ENCODE measurements around the gene SUV39H2.
A peak's percentile ranks its signal among the peaks of the same experiment; 100 is the strongest.

Gene SUV39H2

DNA sequence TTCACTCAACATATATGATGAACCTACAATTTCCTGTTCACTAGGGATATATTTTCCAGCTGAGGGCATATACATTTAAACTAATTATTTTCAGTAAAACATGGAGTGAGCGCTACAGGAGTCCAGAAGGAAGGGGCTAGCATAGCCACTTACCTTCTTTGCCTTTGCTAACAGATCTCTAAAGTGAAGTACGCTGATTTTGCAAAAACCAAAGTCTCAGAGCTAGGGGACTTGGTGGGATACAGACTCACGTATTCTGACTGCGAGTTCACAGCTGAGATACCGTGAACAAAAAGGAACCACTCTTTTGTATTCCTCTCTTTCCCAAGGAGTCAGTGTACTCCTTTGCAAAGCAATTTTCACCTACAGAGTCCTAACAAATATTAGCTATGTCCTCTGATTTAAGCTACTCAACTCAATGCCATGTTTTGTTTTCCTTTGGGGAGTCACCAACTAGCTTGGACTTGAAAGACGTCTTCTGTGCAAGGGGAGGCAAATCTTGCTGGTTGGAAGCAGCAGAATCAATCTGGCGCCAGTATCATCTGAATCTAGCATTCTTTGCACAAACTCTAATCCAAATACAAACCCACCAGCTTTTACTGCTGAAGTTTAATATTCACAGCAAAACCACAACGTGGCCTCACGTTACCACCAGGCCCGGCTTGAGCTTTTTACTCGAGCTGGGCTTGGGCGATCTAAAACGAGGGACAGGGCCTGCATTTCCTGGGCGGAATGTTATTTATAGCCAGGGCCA lies 41.5 kb upstream of the SUV39H2 start:
- peak overlapping the region; percentile 86 to 93 for H3K4me3 ChIP-seq (ENCODE audit: insufficient read depth in 1 of 2, low read depth in 1 of 2, low read length in 2 of 2)
- H2BK120ac ChIP-seq (ENCODE audit: low read depth, low read length) = peak overlapping the region; percentile 58
- peaks cover 7% of the 10 kb centered on the region for H3K79me1 ChIP-seq (replicated peaks; ENCODE audit: low read length, poor library complexity, severe bottlenecking)
- H4K8ac ChIP-seq (ENCODE audit: low read length) = peak overlapping the region; percentile 97
- H3K4me1 ChIP-seq (ENCODE audit: control insufficient read depth, insufficient read depth, low read depth, low read length) = no peaks in the 10 kb centered on the region
- H2BK5ac ChIP-seq (ENCODE audit: low read depth, low read length, poor library complexity, severe bottlenecking) = peak overlapping the region; percentile 83
- 27% methylated on average over 14 of the region's 14 CpGs for WGBS
- no peak overlapping the region for H2AK5ac ChIP-seq (ENCODE audit: low read length, severe bottlenecking)
- peak overlapping the region; percentile 96 for H4K91ac ChIP-seq (ENCODE audit: low read length)
- H3K36me3 ChIP-seq (ENCODE audit: control insufficient read depth in 1 of 2, insufficient read depth in 2 of 2, low read depth in 1 of 2, low read length in 2 of 2) = peaks cover 6 to 43% of the 10 kb centered on the region in 2 experiments
- H3K27me3 ChIP-seq (ENCODE audit: control insufficient read depth in 1 of 2, insufficient read depth in 1 of 2, low read length in 2 of 2) = no peaks in the 10 kb centered on the region
- H2AFZ ChIP-seq (ENCODE audit: low read depth, low read length) = no peak overlapping the region
- peak overlapping the region; percentile 83 for H3K4me2 ChIP-seq (ENCODE audit: low read length, poor library complexity, severe bottlenecking)
- H3K23ac ChIP-seq (ENCODE audit: low read length in 2 of 2) = no peak overlapping the region
- peak overlapping the region in 1 of 2 experiments; percentile 65 for H2BK12ac ChIP-seq (ENCODE audit: low read length in 2 of 2)
- DNase-seq = no peak
- H3K9me3 ChIP-seq (ENCODE audit: control insufficient read depth, low read length) = no peaks in the 10 kb centered on the region
- peak overlapping the region; percentile 86 for H2BK15ac ChIP-seq (ENCODE audit: low read depth, poor library complexity, severe bottlenecking)
- no peak overlapping the region for H3K14ac ChIP-seq (ENCODE audit: low read length in 2 of 2)
- peak overlapping the region; percentile 62 for H3K27ac ChIP-seq (ENCODE audit: low read length, poor library complexity, severe bottlenecking)
- peak overlapping the region; percentile 33 to 62 for H3K4ac ChIP-seq (ENCODE audit: low read depth in 1 of 2, low read length in 2 of 2)
- H3K9ac ChIP-seq (ENCODE audit: low read length) = peak overlapping the region; percentile 96
- H3K18ac ChIP-seq (ENCODE audit: low read depth in 1 of 2, low read length in 2 of 2) = peak overlapping the region; percentile 73 to 99

DNA sequence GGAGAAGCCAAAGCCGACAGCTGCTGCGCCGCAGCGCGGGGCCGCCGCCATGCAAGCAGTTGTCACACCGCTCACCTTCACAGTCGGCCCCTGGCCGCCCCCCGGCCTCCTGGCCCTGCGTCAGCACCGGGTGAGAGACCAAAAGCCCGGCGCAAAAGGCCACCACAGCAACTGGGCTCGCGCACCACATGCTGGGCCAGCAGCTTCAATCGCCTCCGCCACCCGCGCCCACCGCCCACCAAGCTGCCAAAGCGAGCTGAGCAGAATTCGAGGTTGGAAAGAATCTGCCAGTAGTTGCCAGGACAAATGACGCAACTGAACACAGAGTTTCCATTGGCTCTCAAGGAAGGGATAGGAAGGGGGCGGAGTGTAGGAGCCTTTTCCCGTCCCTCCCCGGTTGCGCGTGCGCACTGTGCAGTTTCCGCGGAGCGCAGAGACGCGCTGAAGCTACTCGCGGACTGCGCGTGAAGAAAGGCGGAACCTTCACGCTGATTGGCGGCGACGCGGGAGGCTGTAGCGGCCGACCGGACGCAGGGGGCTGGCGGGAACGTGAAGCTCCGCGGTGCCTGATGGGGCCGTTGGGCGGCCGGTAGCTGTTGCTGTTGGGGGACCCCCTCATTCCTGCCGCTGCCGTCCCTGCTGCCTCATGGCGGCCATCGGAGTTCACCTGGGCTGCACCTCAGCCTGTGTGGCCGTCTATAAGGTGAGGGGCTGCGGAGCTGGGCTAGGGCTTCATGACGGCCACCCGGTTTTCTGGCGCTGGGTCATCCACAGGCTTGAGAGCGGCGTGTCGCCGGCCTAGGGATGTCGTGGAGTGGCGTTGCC lies 40.7 kb upstream of the SUV39H2 start, which contains the start of the genes CDNF, HSPA14 and MSANTD7:
CDNF (minus strand) TSS at position 281 of the 825 bp plus-strand sequence; CDS start at position 190, 91 bp downstream.
HSPA14 (plus strand) TSS at position 550 of the 825 bp plus-strand sequence; CDS start at position 647, 97 bp downstream.
MSANTD7 (plus strand) TSS at position 550 of the 825 bp plus-strand sequence. CDS start 3,979 bp downstream, outside the sequence.
- Histone ChIP-seq H3K27ac (ENCODE audit: low read length, poor library complexity, severe bottlenecking) (peak within 1 kb of the TSS; percentile 62), H3K4me1 (ENCODE audit: control insufficient read depth, insufficient read depth, low read depth, low read length) (no peaks in the 10 kb centered on the region), H2BK12ac (ENCODE audit: low read length in 2 of 2) (peak within 1 kb of the TSS; percentile 57 to 65), H2BK15ac (ENCODE audit: low read depth, poor library complexity, severe bottlenecking) (peak within 1 kb of the TSS; percentile 86), H2BK5ac (ENCODE audit: low read depth, low read length, poor library complexity, severe bottlenecking) (peak within 1 kb of the TSS; percentile 83), H2BK120ac (ENCODE audit: low read depth, low read length) (peak within 1 kb of the TSS; percentile 58), H3K23ac (ENCODE audit: low read length in 2 of 2) (peak within 1 kb of the TSS in 1 of 2 experiments; percentile 5), H3K18ac (ENCODE audit: low read depth in 1 of 2, low read length in 2 of 2) (peak within 1 kb of the TSS; percentile 83 to 99), H3K36me3 (ENCODE audit: control insufficient read depth in 1 of 2, insufficient read depth in 2 of 2, low read depth in 1 of 2, low read length in 2 of 2) (peaks cover 11 to 50% of the 10 kb centered on the region in 2 experiments), H3K9me3 (ENCODE audit: control insufficient read depth, low read length) (no peaks in the 10 kb centered on the region), H3K79me1 (replicated peaks; ENCODE audit: low read length, poor library complexity, severe bottlenecking) (peaks cover 12% of the 10 kb centered on the region), H2AK5ac (ENCODE audit: low read length, severe bottlenecking) (no peak within 1 kb of the TSS), H3K14ac (ENCODE audit: low read length in 2 of 2) (peak within 1 kb of the TSS in 1 of 2 experiments; percentile 64), H3K27me3 (ENCODE audit: control insufficient read depth in 1 of 2, insufficient read depth in 1 of 2, low read length in 2 of 2) (no peaks in the 10 kb centered on the region), H2AFZ (ENCODE audit: low read depth, low read length) (peak within 1 kb of the TSS; percentile 69), H3K4me3 (ENCODE audit: insufficient read depth in 1 of 2, low read depth in 1 of 2, low read length in 2 of 2) (peak within 1 kb of the TSS; percentile 93 to 97), H3K4ac (ENCODE audit: low read depth in 1 of 2, low read length in 2 of 2) (peak within 1 kb of the TSS; percentile 72 to 89), H4K8ac (ENCODE audit: low read length) (peak within 1 kb of the TSS; percentile 99), H3K4me2 (ENCODE audit: low read length, poor library complexity, severe bottlenecking) (peak within 1 kb of the TSS; percentile 83), H4K91ac (ENCODE audit: low read length) (peak within 1 kb of the TSS; percentile 96), H3K9ac (ENCODE audit: low read length) (peak within 1 kb of the TSS; percentile 96)
- WGBS = under 1% methylated on average over 72 of the region's 72 CpGs
- peak; percentile 99 for DNase-seq

GRCh38 chr10:14838582-14839304 lies 39.9 kb upstream of the SUV39H2 start:
- Histone ChIP-seq H2AK5ac (ENCODE audit: low read length, severe bottlenecking) (no peak overlapping the region), H3K9me3 (ENCODE audit: control insufficient read depth, low read length) (no peaks in the 10 kb centered on the region), H2BK12ac (ENCODE audit: low read length in 2 of 2) (no peak overlapping the region), H4K91ac (ENCODE audit: low read length) (peak overlapping the region; percentile 80), H3K9ac (ENCODE audit: low read length) (peak overlapping the region; percentile 96), H2BK15ac (ENCODE audit: low read depth, poor library complexity, severe bottlenecking) (peak overlapping the region; percentile 73), H3K4me1 (ENCODE audit: control insufficient read depth, insufficient read depth, low read depth, low read length) (no peaks in the 10 kb centered on the region), H3K27ac (ENCODE audit: low read length, poor library complexity, severe bottlenecking) (peak overlapping the region; percentile 28), H3K4me2 (ENCODE audit: low read length, poor library complexity, severe bottlenecking) (peak overlapping the region; percentile 82), H3K23ac (ENCODE audit: low read length in 2 of 2) (peak overlapping the region in 1 of 2 experiments; percentile 5), H3K18ac (ENCODE audit: low read depth in 1 of 2, low read length in 2 of 2) (peak overlapping the region; percentile 83 to 90), H3K36me3 (ENCODE audit: control insufficient read depth in 1 of 2, insufficient read depth in 2 of 2, low read depth in 1 of 2, low read length in 2 of 2) (peaks cover 17 to 54% of the 10 kb centered on the region in 2 experiments), H2AFZ (ENCODE audit: low read depth, low read length) (peak overlapping the region; percentile 69), H3K79me1 (replicated peaks; ENCODE audit: low read length, poor library complexity, severe bottlenecking) (peaks cover 19% of the 10 kb centered on the region), H3K27me3 (ENCODE audit: control insufficient read depth in 1 of 2, insufficient read depth in 1 of 2, low read length in 2 of 2) (no peaks in the 10 kb centered on the region), H2BK5ac (ENCODE audit: low read depth, low read length, poor library complexity, severe bottlenecking) (no peak overlapping the region), H3K4me3 (ENCODE audit: insufficient read depth in 1 of 2, low read depth in 1 of 2, low read length in 2 of 2) (peak overlapping the region; percentile 93 to 97), H3K14ac (ENCODE audit: low read length in 2 of 2) (peak overlapping the region in 1 of 2 experiments; percentile 64), H4K8ac (ENCODE audit: low read length) (peak overlapping the region; percentile 99), H3K4ac (ENCODE audit: low read depth in 1 of 2, low read length in 2 of 2) (peak overlapping the region; percentile 72 to 89), H2BK120ac (ENCODE audit: low read depth, low read length) (no peak overlapping the region)
- peak; percentile 66 for DNase-seq
- 1% methylated on average over 58 of the region's 60 CpGs for WGBS

Data from mesenchymal stem cell (in vitro differentiated cells and primary cell).